HCT116 (cell line): ENCODE data around the gene FAM81B. TPM values are rescaled to one million over a fixed set of nuclear protein-coding genes. Genes with fewer than 3 reads are reported as not detected.

Source experiments
- ATAC-seq: fragments of 200-7000 bp; cut with Tn5 transposase; 2 replicates; pipeline ENCODE4 v1.9.1; 2020; ENCODE audit warnings: mild to moderate bottlenecking, moderate library complexity
- BruUV-seq: library from RNA; stranded (reverse); fragments of 400-500 nt; replicated peaks from 2 replicates; lab custom pipeline; 2021; lab: Mats Ljungman, UMichigan
- CTCF ChIA-PET: fragments of 300-600 bp; sonication (Branson Sonifier 250); formaldehyde crosslinking; loops from one replicate; lab custom pipeline; 2021; ENCODE audit warnings: antibody characterized with exemption; lab: Charles Lee
- POLR2A ChIA-PET: fragments of 300-600, 350-600 bp; sonication (Branson Sonifier 250); formaldehyde crosslinking; loops from one replicate; lab custom pipeline; 2021; ENCODE audit warnings: antibody characterized with exemption; lab: Charles Lee
- RAD21 ChIA-PET, 2 experiments: fragments of 300-600 bp; sonication (Branson Sonifier 250); formaldehyde crosslinking; loops; one replicate each; lab custom pipeline; 2023; ENCODE audit warnings: low total read pairs in 2 of 2; ENCODE audit not compliant: uncharacterized antibody in 2 of 2, unreplicated experiment in 2 of 2, low non-redundant PET in 1 of 2; lab: Charles Lee
- DNase-seq: peaks from one replicate; pipeline ENCODE4 v3.0.0-alpha.2; 2010; ENCODE audit warnings: low read depth, low spot score
- H2AFZ ChIP-seq: fragments of 200-600 bp; shearing (Covaris generic), sonication (generic); 2 replicates; pipeline ENCODE4 v1.6.1; 2017; ENCODE audit warnings: low read depth, mixed run types, mixed read lengths, antibody characterized with exemption, low read length; ENCODE audit not compliant: poor library complexity, severe bottlenecking
- H3K27ac ChIP-seq: 2 replicates; pipeline ENCODE4 v1.5.1; 2012; ENCODE audit warnings: low read depth, low read length
- H3K27me3 ChIP-seq: fragments of 200-600 bp; sonication (generic); 2 replicates; pipeline ENCODE4 v1.6.1; 2016; ENCODE audit warnings: mixed run types, low read length, mixed read lengths; ENCODE audit not compliant: insufficient read depth
- H3K36me3 ChIP-seq, 2 experiments: fragments of 200-500 bp in 1 of 2; fragments of 200-600 bp in 1 of 2; sonication (Bioruptor generic) in 1 of 2; sonication (generic) in 1 of 2; 2 replicates each; pipeline versions ENCODE4 v1.5.1 to v1.6.1; 2014 to 2016; ENCODE audit warnings: low read length in 2 of 2, inconsistent platforms in 1 of 2, mixed read lengths in 1 of 2, mixed run types in 1 of 2; ENCODE audit not compliant: insufficient read depth in 2 of 2, control insufficient read depth in 1 of 2
- H3K4me1 ChIP-seq, 2 experiments: fragments of 200-600 bp in 1 of 2; sonication (generic) in 1 of 2; 2 replicates each; pipeline versions ENCODE4 v1.5.1 to v1.6.1; 2012 to 2017; ENCODE audit warnings: low read length in 2 of 2, inconsistent platforms in 1 of 2, mild to moderate bottlenecking in 1 of 2, mixed read lengths in 1 of 2, mixed run types in 1 of 2, moderate library complexity in 1 of 2; ENCODE audit not compliant: insufficient read depth in 2 of 2, control insufficient read depth in 1 of 2
- H3K4me2 ChIP-seq: fragments of 200-600 bp; sonication (generic); 2 replicates; pipeline ENCODE4 v1.6.1; 2017; ENCODE audit warnings: mixed run types, low read length, mixed read lengths
- H3K4me3 ChIP-seq, 2 experiments: fragments of 200-600 bp in 1 of 2; sonication (generic) in 1 of 2; replicated peaks in 1 of 2; 2 replicates each; pipeline ENCODE4 v1.5.1; 2011 to 2016; ENCODE audit warnings: low read length in 2 of 2, control low read depth in 1 of 2, low read depth in 1 of 2, mild to moderate bottlenecking in 1 of 2, mixed read lengths in 1 of 2, mixed run types in 1 of 2
- H3K79me2 ChIP-seq: fragments of 200-600 bp; sonication (generic); 2 replicates; pipeline ENCODE4 v1.6.1; 2017; ENCODE audit warnings: mild to moderate bottlenecking, mixed run types, low read length, moderate library complexity, mixed read lengths; ENCODE audit not compliant: insufficient read depth
- H3K9ac ChIP-seq: fragments of 200-600 bp; sonication (generic); 2 replicates; pipeline ENCODE4 v1.6.1; 2016; ENCODE audit warnings: low read length, mixed read lengths
- H3K9me2 ChIP-seq: fragments of 200-600 bp; sonication (generic), shearing (Covaris generic); 2 replicates; pipeline ENCODE4 v1.6.1; 2017; ENCODE audit warnings: mixed run types, mild to moderate bottlenecking, moderate library complexity; ENCODE audit not compliant: insufficient read depth
- H3K9me3 ChIP-seq, 2 experiments: fragments of 200-500 bp in 1 of 2; fragments of 200-600 bp in 1 of 2; sonication (Bioruptor generic) in 1 of 2; sonication (generic) in 1 of 2; 2 replicates each; pipeline ENCODE4 v1.6.1; 2014 to 2017; ENCODE audit warnings: low read length in 2 of 2, mixed read lengths in 2 of 2, inconsistent platforms in 1 of 2, low read depth in 1 of 2, mild to moderate bottlenecking in 1 of 2, mixed run types in 1 of 2, moderate library complexity in 1 of 2; ENCODE audit not compliant: control insufficient read depth in 1 of 2, insufficient read depth in 1 of 2
- H4K20me1 ChIP-seq: fragments of 200-600 bp; sonication (generic), shearing (Covaris generic); 2 replicates; pipeline ENCODE4 v1.6.1; 2017; ENCODE audit warnings: mixed run types, mild to moderate bottlenecking, moderate library complexity; ENCODE audit not compliant: insufficient read depth
- CBX3 ChIP-seq: IDR thresholded peaks from 2 replicates; pipeline ENCODE4 v1.6.1; 2012; ENCODE audit warnings: low read depth
- CEBPB ChIP-seq: IDR thresholded peaks from 2 replicates; pipeline ENCODE4 v1.6.1; 2012; ENCODE audit warnings: low read depth
- CTCF ChIP-seq, 3 experiments: fragments of 200-600 bp in 1 of 3; sonication (generic) in 1 of 3; IDR thresholded peaks in 2 of 3; conservative IDR thresholded peaks in 1 of 3; 2 replicates each; pipeline ENCODE4 v1.5.1; 2012 to 2017; ENCODE audit warnings: low read depth in 2 of 3, low read length in 2 of 3, antibody characterized with exemption in 1 of 3, borderline replicate concordance in 1 of 3, control low read depth in 1 of 3, mild to moderate bottlenecking in 1 of 3, mixed read lengths in 1 of 3, mixed run types in 1 of 3, moderate library complexity in 1 of 3; ENCODE audit not compliant: insufficient read depth in 1 of 3
- EGR1 ChIP-seq: IDR thresholded peaks from 2 replicates; pipeline ENCODE4 v1.6.1; 2012; ENCODE audit warnings: low read depth
- ELF1 ChIP-seq: IDR thresholded peaks from 2 replicates; pipeline ENCODE4 v1.6.1; 2012; ENCODE audit warnings: low read depth, borderline replicate concordance
- EZH2 ChIP-seq: fragments of 200-600 bp; sonication (generic); IDR thresholded peaks from 2 replicates; pipeline ENCODE4 v1.6.1; 2017; ENCODE audit warnings: antibody characterized with exemption, mixed run types
- JUND ChIP-seq: IDR thresholded peaks from 2 replicates; pipeline ENCODE4 v1.6.1; 2012
- MAX ChIP-seq: IDR thresholded peaks from 2 replicates; pipeline ENCODE4 v1.6.1; 2012
- POLR2A ChIP-seq: IDR thresholded peaks from 2 replicates; pipeline ENCODE4 v1.7.0; 2011; ENCODE audit warnings: borderline replicate concordance; ENCODE audit not compliant: insufficient read depth, insufficient read length; ENCODE audit errors: extremely low read depth
- POLR2AphosphoS5 ChIP-seq: IDR thresholded peaks from 2 replicates; pipeline ENCODE4 v1.6.1; 2011; ENCODE audit warnings: mild to moderate bottlenecking, low read depth, low read length, moderate library complexity
- REST ChIP-seq: IDR thresholded peaks from 2 replicates; pipeline ENCODE4 v1.6.1; 2012; ENCODE audit warnings: low read depth
- SP1 ChIP-seq: IDR thresholded peaks from 2 replicates; pipeline ENCODE4 v1.6.1; 2012; ENCODE audit warnings: low read depth
- SRF ChIP-seq: IDR thresholded peaks from 2 replicates; pipeline ENCODE4 v1.6.1; 2012; ENCODE audit warnings: low read depth
- TCF7L2 ChIP-seq: IDR thresholded peaks from 2 replicates; pipeline ENCODE4 v1.7.0; 2011; ENCODE audit warnings: borderline replicate concordance, inconsistent platforms; ENCODE audit not compliant: insufficient read depth, insufficient read length; ENCODE audit errors: extremely low read depth
- ZFX ChIP-seq: fragments of 450-650 bp; IDR thresholded peaks from 2 replicates; pipeline ENCODE4 v1.6.1; 2017
- ZNF274 ChIP-seq: fragments of 200-500 bp; sonication (Bioruptor generic); IDR thresholded peaks from 2 replicates; pipeline ENCODE4 v1.6.1; 2014; ENCODE audit warnings: mild to moderate bottlenecking, low read depth, low read length, inconsistent platforms
- intact Hi-C: fragments of 100-400 bp; cut with micrococcal nuclease; formaldehyde crosslinking; loops from 2 replicates; pipeline ENCODE4 v1.10.0; 2022
- total RNA-seq: library from RNA; stranded (reverse); gene quantifications from one replicate; pipeline ENCODE4 v1.2.1, GENCODE V29; 2021; ENCODE audit not compliant: unreplicated experiment

The FAM81B gene
- total RNA-seq, 1 experiment from 2014 or later = not detected

GRCh38 chr5:95445995-95446394, 54.8 kb downstream of the FAM81B start:
- H3K27me3 ChIP-seq = no peaks in the 10 kb centered on the region
- H3K27ac ChIP-seq = no peak overlapping the region
- no peaks in the 10 kb centered on the region; the same call in 1 of the 2 replicates for H3K9me2 ChIP-seq
- ChIA-PET CTCF (no interaction called here), RAD21 (no interaction called here), POLR2A (no interaction called here)
- H3K79me2 ChIP-seq = no peaks in the 10 kb centered on the region
- intact Hi-C loops = no loop called here
- H3K9ac ChIP-seq = no peak overlapping the region
- H4K20me1 ChIP-seq = no peaks in the 10 kb centered on the region
- no peak overlapping the region for H2AFZ ChIP-seq
- peak; percentile 85 for ATAC-seq
- H3K4me1 ChIP-seq = peaks cover 0 to 7% of the 10 kb centered on the region in 2 experiments; a peak in 1 of 4 replicates
- TF ChIP-seq TCF7L2 (no peak), POLR2A (no peak), MAX (no peak), EZH2 (no peak)
- BruUV-seq = no TSS peak
- H3K4me2 ChIP-seq = peak overlapping the region; percentile 22
- DNase-seq = peak; percentile 10
- H3K9me3 ChIP-seq = no peaks in the 10 kb centered on the region
- no peak overlapping the region for H3K4me3 ChIP-seq
- no peaks in the 10 kb centered on the region for H3K36me3 ChIP-seq

GRCh38 chr5:95446560-95447221, 55.5 kb downstream of the FAM81B start:
- DNase-seq (no peak), ATAC-seq (no peak)
- no peaks in the 10 kb centered on the region for H3K9me3 ChIP-seq
- no peak overlapping the region for H3K9ac ChIP-seq
- intact Hi-C loops = no loop called here
- H3K4me1 ChIP-seq = peaks cover 0 to 7% of the 10 kb centered on the region in 2 experiments; a peak in 1 of 4 replicates
- H3K4me3 ChIP-seq = no peak overlapping the region
- no TSS peak for BruUV-seq
- H3K79me2 ChIP-seq = no peaks in the 10 kb centered on the region
- no peaks in the 10 kb centered on the region; the same call in 1 of the 2 replicates for H3K9me2 ChIP-seq
- no peaks in the 10 kb centered on the region for H3K27me3 ChIP-seq
- no peak overlapping the region for H2AFZ ChIP-seq
- no peaks in the 10 kb centered on the region for H3K36me3 ChIP-seq
- H3K4me2 ChIP-seq = no peak overlapping the region
- H3K27ac ChIP-seq = no peak overlapping the region
- CTCF ChIA-PET = no interaction called here
- RAD21 ChIA-PET = no interaction called here
- POLR2A ChIA-PET = no interaction called here
- no peaks in the 10 kb centered on the region for H4K20me1 ChIP-seq
- no peak for TF ChIP-seq ZNF274
- TF ChIP-seq SP1 = no peak
- no peak for TF ChIP-seq EZH2
- no peak for TF ChIP-seq JUND
- TF ChIP-seq ZFX = no peak
- TF ChIP-seq EGR1 = no peak
- TF ChIP-seq ELF1 = no peak
- TF ChIP-seq SRF = no peak
- TF ChIP-seq POLR2A = no peak
- TF ChIP-seq POLR2AphosphoS5 = no peak
- TF ChIP-seq CTCF (IDR thresholded peaks at IDR 0.05 in 2 of 3, conservative IDR thresholded peaks at IDR 0.05 in 1 of 3; ENCODE audit: borderline replicate concordance in 1 of 3, insufficient read depth in 1 of 3, low read depth in 2 of 3, low read length in 2 of 3) = no peak
- no peak for TF ChIP-seq CBX3
- TF ChIP-seq REST = no peak
- no peak for TF ChIP-seq CEBPB
